ENCODE results near the gene KCTD16. TPM values are rescaled to one million over a fixed set of nuclear protein-coding genes. Genes with fewer than 3 reads are reported as not detected.

KCTD16 gene
- total RNA-seq, 1 experiment from 2014 or later = 0.08 TPM

- intact Hi-C loops (cut with micrococcal nuclease; ENCODE audit: unreplicated experiment) (no loop called here), in situ Hi-C loops (cut with HindIII; ENCODE audit: low pct_unique_long_range_greater_than_20kb, low sequenced_read_pairs) (no loop called here)
- H3K9me3 ChIP-seq (ENCODE audit: control insufficient read depth, insufficient read depth, low read depth, low read length) = no peaks in the 10 kb centered on the region
- no TSS peak for BruUV-seq (replicated peaks)
- TF ChIP-seq, protein P1, sequence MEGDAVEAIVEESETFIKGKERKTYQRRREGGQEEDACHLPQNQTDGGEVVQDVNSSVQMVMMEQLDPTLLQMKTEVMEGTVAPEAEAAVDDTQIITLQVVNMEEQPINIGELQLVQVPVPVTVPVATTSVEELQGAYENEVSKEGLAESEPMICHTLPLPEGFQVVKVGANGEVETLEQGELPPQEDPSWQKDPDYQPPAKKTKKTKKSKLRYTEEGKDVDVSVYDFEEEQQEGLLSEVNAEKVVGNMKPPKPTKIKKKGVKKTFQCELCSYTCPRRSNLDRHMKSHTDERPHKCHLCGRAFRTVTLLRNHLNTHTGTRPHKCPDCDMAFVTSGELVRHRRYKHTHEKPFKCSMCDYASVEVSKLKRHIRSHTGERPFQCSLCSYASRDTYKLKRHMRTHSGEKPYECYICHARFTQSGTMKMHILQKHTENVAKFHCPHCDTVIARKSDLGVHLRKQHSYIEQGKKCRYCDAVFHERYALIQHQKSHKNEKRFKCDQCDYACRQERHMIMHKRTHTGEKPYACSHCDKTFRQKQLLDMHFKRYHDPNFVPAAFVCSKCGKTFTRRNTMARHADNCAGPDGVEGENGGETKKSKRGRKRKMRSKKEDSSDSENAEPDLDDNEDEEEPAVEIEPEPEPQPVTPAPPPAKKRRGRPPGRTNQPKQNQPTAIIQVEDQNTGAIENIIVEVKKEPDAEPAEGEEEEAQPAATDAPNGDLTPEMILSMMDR (IDR thresholded peaks at IDR 0.05) = no peak
- TF ChIP-seq SIN3A (IDR thresholded peaks at IDR 0.05; ENCODE audit: borderline replicate concordance, insufficient read depth, low read depth, low read length) (no peak), POLR2AphosphoS5 (IDR thresholded peaks at IDR 0.05; ENCODE audit: low read depth, low read length) (no peak), TCF7L2 (IDR thresholded peaks at IDR 0.05; ENCODE audit: low read depth, low read length) (no peak)
- TF ChIP-seq, protein P2, sequence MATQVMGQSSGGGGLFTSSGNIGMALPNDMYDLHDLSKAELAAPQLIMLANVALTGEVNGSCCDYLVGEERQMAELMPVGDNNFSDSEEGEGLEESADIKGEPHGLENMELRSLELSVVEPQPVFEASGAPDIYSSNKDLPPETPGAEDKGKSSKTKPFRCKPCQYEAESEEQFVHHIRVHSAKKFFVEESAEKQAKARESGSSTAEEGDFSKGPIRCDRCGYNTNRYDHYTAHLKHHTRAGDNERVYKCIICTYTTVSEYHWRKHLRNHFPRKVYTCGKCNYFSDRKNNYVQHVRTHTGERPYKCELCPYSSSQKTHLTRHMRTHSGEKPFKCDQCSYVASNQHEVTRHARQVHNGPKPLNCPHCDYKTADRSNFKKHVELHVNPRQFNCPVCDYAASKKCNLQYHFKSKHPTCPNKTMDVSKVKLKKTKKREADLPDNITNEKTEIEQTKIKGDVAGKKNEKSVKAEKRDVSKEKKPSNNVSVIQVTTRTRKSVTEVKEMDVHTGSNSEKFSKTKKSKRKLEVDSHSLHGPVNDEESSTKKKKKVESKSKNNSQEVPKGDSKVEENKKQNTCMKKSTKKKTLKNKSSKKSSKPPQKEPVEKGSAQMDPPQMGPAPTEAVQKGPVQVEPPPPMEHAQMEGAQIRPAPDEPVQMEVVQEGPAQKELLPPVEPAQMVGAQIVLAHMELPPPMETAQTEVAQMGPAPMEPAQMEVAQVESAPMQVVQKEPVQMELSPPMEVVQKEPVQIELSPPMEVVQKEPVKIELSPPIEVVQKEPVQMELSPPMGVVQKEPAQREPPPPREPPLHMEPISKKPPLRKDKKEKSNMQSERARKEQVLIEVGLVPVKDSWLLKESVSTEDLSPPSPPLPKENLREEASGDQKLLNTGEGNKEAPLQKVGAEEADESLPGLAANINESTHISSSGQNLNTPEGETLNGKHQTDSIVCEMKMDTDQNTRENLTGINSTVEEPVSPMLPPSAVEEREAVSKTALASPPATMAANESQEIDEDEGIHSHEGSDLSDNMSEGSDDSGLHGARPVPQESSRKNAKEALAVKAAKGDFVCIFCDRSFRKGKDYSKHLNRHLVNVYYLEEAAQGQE (IDR thresholded peaks at IDR 0.05; ENCODE audit: insufficient read depth in 1 of 2, low read depth in 2 of 2, low read length in 1 of 2) = no peak
- no peak overlapping the region for H3K27ac ChIP-seq (ENCODE audit: low read length)
- DNase-seq (ENCODE audit: low read depth, low spot score) (no peak), ATAC-seq (no peak)
- H3K4me1 ChIP-seq (ENCODE audit: control insufficient read depth, insufficient read depth, low read length) = no peaks in the 10 kb centered on the region
- ChIA-PET POLR2A (no interaction called here), CTCF (no interaction called here)
- no peak overlapping the region for H3K4me3 ChIP-seq (ENCODE audit: low read depth in 2 of 2, low read length in 2 of 2)
- H3K36me3 ChIP-seq (ENCODE audit: control insufficient read depth, insufficient read depth, low read length) = no peaks in the 10 kb centered on the region
- H3K27me3 ChIP-seq (ENCODE audit: control insufficient read depth, insufficient read depth, low read length) = no peaks in the 10 kb centered on the region
Measured at GRCh38 chr5:144295284-144295683, 124.6 kb downstream of the KCTD16 start.

- ATAC-seq = no peak
- in situ Hi-C loops (cut with HindIII; ENCODE audit: low pct_unique_long_range_greater_than_20kb, low sequenced_read_pairs) (no loop called here), intact Hi-C loops (cut with micrococcal nuclease; ENCODE audit: unreplicated experiment) (no loop called here)
- H3K27me3 ChIP-seq (ENCODE audit: control insufficient read depth, insufficient read depth, low read length) = no peaks in the 10 kb centered on the region
- H3K36me3 ChIP-seq (ENCODE audit: control insufficient read depth, insufficient read depth, low read length) = no peaks in the 10 kb centered on the region
- ChIA-PET POLR2A (no interaction called here), CTCF (no interaction called here)
- no TSS peak for BruUV-seq (replicated peaks)
- no peak overlapping the region for H3K4me3 ChIP-seq (ENCODE audit: low read depth in 2 of 2, low read length in 2 of 2)
- no peak overlapping the region for H3K27ac ChIP-seq (ENCODE audit: low read length)
- H3K9me3 ChIP-seq (ENCODE audit: control insufficient read depth, insufficient read depth, low read depth, low read length) = no peaks in the 10 kb centered on the region
- TF ChIP-seq POLR2AphosphoS5 (IDR thresholded peaks at IDR 0.05; ENCODE audit: low read depth, low read length) = no peak
- TF ChIP-seq SIN3A (IDR thresholded peaks at IDR 0.05; ENCODE audit: borderline replicate concordance, insufficient read depth, low read depth, low read length) = no peak
- TF ChIP-seq TCF7L2 (IDR thresholded peaks at IDR 0.05; ENCODE audit: low read depth, low read length) = no peak
- TF ChIP-seq, protein P2 (IDR thresholded peaks at IDR 0.05; ENCODE audit: insufficient read depth in 1 of 2, low read depth in 2 of 2, low read length in 1 of 2) = no peak
- TF ChIP-seq, protein P1 (IDR thresholded peaks at IDR 0.05) = no peak
- DNase-seq (ENCODE audit: low read depth, low spot score) = no peak
- no peaks in the 10 kb centered on the region for H3K4me1 ChIP-seq (ENCODE audit: control insufficient read depth, insufficient read depth, low read length)
Measured at GRCh38 chr5:144297081-144297480, 126.4 kb downstream of the KCTD16 start.

Data from Panc1 (cell line).